HCT116 (cell line): ENCODE results near the gene ZNF594.

ENCODE experiments used
- CBX3 ChIP-seq: IDR thresholded peaks from 2 replicates; pipeline ENCODE4 v1.6.1; 2012; ENCODE audit warnings: low read depth
- CTCF ChIP-seq, 3 experiments: fragments of 200-600 bp in 1 of 3; sonication (generic) in 1 of 3; IDR thresholded peaks in 2 of 3; conservative IDR thresholded peaks in 1 of 3; 2 replicates each; pipeline ENCODE4 v1.5.1; 2012 to 2017; ENCODE audit warnings: low read depth in 2 of 3, low read length in 2 of 3, antibody characterized with exemption in 1 of 3, borderline replicate concordance in 1 of 3, control low read depth in 1 of 3, mild to moderate bottlenecking in 1 of 3, mixed read lengths in 1 of 3, mixed run types in 1 of 3, moderate library complexity in 1 of 3; ENCODE audit not compliant: insufficient read depth in 1 of 3
- EZH2 ChIP-seq: fragments of 200-600 bp; sonication (generic); IDR thresholded peaks from 2 replicates; pipeline ENCODE4 v1.6.1; 2017; ENCODE audit warnings: antibody characterized with exemption, mixed run types
- POLR2A ChIP-seq: IDR thresholded peaks from 2 replicates; pipeline ENCODE4 v1.7.0; 2011; ENCODE audit warnings: borderline replicate concordance; ENCODE audit not compliant: insufficient read depth, insufficient read length; ENCODE audit errors: extremely low read depth
- POLR2AphosphoS5 ChIP-seq: IDR thresholded peaks from 2 replicates; pipeline ENCODE4 v1.6.1; 2011; ENCODE audit warnings: mild to moderate bottlenecking, low read depth, low read length, moderate library complexity
- RAD21 ChIP-seq: IDR thresholded peaks from 2 replicates; pipeline ENCODE4 v1.6.1; 2012; ENCODE audit warnings: low read depth, mild to moderate bottlenecking
- SP1 ChIP-seq: IDR thresholded peaks from 2 replicates; pipeline ENCODE4 v1.6.1; 2012; ENCODE audit warnings: low read depth
- ZBTB33 ChIP-seq: IDR thresholded peaks from 2 replicates; pipeline ENCODE4 v1.6.1; 2011; ENCODE audit warnings: mild to moderate bottlenecking, low read length, moderate library complexity; ENCODE audit not compliant: insufficient replicate concordance; ENCODE audit errors: extremely low read depth

- TF ChIP-seq CTCF (IDR thresholded peaks at IDR 0.05 in 2 of 3, conservative IDR thresholded peaks at IDR 0.05 in 1 of 3; ENCODE audit: borderline replicate concordance in 1 of 3, insufficient read depth in 1 of 3, low read depth in 2 of 3, low read length in 2 of 3) (no peak), POLR2A (no peak), EZH2 (no peak), CBX3 (no peak), POLR2AphosphoS5 (no peak), SP1 (no peak), ZBTB33 (no peak), RAD21 (no peak)
Observed at GRCh38 chr17:5135726-5136579, 55.7 kb downstream of the ZNF594 start.
